GM12875 (cell line): Measurements from ENCODE around the gene MROH9.

Source experiments
- H3K4me3 ChIP-seq: one replicate; pipeline ENCODE4 v1.5.1; 2011; ENCODE audit warnings: low read depth, low read length, control low read depth
- TF ChIP-seq, protein P1 (sequence below): IDR thresholded peaks from 2 replicates; pipeline ENCODE4 v1.5.1; 2011; ENCODE audit warnings: low read depth, mild to moderate bottlenecking, control low read depth, inconsistent platforms, low read length, moderate library complexity, borderline replicate concordance; ENCODE audit not compliant: insufficient read depth

The MROH9 gene

DNA sequence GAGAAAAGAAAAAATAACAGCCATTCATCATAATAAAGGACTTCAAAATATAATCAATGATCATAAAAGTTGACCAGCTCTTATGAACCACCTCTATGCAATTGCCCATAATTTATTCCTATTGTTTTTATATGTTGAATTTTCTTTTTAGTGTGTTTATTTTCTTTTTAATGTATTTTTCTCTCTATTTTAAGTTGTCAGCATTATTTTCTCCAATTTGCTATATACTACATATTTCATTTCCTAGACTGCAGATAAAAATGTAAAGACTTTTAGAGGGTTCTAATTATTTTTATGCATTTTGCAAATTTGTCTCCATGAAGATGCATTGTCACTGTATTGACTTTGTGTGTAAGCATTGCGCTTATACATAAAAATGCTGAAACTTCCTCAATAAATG, 58.4 kb downstream of the MROH9 start:
- TF ChIP-seq, protein P1, sequence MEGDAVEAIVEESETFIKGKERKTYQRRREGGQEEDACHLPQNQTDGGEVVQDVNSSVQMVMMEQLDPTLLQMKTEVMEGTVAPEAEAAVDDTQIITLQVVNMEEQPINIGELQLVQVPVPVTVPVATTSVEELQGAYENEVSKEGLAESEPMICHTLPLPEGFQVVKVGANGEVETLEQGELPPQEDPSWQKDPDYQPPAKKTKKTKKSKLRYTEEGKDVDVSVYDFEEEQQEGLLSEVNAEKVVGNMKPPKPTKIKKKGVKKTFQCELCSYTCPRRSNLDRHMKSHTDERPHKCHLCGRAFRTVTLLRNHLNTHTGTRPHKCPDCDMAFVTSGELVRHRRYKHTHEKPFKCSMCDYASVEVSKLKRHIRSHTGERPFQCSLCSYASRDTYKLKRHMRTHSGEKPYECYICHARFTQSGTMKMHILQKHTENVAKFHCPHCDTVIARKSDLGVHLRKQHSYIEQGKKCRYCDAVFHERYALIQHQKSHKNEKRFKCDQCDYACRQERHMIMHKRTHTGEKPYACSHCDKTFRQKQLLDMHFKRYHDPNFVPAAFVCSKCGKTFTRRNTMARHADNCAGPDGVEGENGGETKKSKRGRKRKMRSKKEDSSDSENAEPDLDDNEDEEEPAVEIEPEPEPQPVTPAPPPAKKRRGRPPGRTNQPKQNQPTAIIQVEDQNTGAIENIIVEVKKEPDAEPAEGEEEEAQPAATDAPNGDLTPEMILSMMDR = no peak
- no peak overlapping the region for H3K4me3 ChIP-seq

DNA sequence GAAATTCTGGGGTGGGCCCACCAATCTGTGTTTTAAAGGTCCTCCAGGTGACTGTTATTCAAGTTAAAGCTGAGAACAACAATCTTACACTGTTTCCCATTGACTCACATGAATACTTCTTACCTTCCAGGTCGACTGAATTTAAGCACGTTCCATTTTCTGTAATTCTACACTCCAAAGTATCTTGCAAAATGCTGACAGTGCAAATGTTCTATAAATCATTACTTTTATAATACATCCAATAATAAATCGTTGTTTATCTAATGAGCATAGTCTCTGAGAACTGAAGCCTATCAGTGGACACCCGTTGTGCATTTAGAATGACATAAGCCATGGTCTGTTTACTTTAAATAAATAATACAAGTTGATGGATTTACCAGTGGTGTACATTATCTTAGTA, 79.5 kb downstream of the MROH9 start:
- H3K4me3 ChIP-seq = no peak overlapping the region
- TF ChIP-seq, protein P1 = no peak

DNA sequence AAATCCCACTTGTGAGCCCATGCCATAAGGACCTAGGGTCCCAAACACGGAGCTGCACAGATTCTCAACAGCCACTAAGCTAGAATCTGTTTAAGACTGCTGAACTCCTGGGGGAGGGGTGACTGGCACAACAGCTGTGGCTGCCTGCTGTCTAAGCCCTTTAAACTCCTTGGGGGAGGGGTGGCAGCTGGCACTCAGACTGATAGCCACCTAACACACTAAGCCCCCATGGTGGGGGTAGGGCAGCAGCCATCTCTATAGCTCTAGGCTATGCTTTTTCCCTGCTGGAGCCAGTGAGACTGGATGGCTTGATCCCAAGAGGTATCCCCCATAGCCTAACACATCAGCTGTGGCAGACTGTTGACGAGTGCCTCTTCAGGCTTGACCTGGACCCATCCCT, 82.1 kb downstream of the MROH9 start:
- TF ChIP-seq, protein P1 = no peak
- H3K4me3 ChIP-seq = no peak overlapping the region

DNA sequence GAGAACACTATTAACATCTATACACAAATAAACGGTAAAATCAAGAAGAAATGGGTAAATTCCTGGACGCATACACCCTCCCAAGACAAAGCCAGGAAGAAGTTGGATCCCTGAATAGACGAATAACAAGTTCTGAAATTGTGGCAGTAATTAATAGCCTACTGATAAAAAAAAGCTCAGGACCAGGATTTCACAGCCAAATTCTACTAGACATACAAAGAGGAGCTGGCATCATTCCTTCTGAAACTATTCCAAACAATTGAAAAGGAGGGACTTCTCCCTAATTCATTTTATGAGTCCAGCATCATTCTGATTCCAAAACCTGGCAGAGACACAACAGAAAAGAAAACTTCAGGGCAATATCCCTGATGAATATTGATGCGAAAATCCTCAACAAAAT, 84.6 kb downstream of the MROH9 start:
- H3K4me3 ChIP-seq = no peak overlapping the region
- TF ChIP-seq, protein P1 = no peak

DNA sequence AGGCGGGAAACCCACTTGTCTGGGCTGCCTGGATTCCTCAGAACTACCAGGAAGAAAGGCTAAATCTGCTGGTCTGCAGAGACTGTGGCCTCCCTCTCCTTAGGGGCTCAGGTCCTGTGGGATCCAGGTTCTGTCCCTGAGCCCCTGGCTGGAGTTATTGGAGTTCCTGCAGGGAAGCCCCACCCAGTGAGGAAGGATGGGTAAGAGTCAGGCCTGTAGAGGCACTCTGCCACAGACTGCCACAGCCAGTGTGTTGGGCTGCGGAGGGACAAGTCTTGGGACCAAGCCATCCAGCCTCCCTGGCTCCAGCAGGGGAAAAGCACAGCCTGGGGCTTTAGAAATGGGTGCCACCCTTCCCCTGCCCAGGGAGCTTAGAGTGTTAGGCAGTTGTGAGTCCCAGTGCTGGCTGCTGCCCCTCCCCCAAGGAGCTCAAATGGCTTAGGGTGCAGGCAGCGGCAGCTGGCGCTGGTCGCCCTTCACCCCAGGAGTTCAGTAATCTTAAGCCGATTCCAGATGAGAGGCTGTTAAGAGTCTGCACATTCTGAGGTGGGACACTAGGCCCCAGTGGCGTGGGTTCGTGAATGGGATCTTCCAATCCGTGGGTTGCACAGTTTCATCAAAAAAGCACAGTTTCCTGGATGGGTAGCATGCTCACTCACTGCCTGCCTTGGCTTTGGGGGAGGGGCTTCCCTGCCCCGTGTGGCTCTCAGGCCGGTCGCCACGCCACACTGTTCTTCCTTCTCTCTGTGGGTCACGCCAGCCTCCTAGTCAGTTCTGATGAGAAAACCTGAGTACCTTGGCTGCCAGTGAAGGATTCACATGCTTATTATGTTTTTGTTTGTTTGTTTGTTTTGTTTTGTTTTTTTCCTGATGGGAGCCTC, 97.7 kb downstream of the MROH9 start:
- no peak overlapping the region for H3K4me3 ChIP-seq
- TF ChIP-seq, protein P1 = no peak

DNA sequence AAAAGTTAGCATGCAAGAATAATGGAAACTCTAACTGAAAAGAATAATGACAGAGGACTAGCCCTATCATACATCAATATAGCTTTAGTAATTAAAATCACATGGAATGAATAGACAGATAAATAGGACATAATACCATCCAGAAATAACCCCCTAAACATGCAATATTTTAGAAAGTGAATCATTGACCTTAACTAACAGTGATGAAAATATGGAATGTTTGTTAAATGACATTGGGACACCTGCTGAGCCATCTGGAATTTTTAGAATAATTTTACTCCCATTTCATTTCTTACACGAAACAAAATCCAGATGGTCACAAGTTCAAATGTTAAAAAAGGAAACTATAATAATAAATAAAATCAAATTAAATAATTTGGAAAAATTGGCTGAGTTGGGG, 102.3 kb downstream of the MROH9 start:
- TF ChIP-seq, protein P1 = no peak
- H3K4me3 ChIP-seq = no peak overlapping the region

DNA sequence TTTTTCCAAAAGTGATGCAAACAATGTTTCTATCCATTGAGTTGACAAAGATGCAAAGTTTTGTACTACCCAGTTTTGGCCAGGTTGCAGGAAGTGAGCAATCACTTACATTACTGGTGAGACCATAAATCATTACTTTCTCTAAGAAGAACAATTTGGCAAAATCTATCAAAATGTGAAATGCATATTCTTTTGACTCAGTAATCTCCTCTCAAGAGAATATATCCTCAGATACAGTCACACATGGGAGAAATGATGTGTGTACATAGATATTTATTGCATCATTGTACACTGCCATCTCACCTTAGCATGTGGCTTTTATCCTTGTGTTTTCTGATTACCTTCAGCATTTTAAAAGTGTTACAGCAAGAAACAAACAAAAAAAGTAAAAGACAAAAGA, 103.0 kb downstream of the MROH9 start:
- no peak overlapping the region for H3K4me3 ChIP-seq
- TF ChIP-seq, protein P1 = no peak
